ENCODE data around the gene SLC6A20.

Gene SLC6A20

DNA sequence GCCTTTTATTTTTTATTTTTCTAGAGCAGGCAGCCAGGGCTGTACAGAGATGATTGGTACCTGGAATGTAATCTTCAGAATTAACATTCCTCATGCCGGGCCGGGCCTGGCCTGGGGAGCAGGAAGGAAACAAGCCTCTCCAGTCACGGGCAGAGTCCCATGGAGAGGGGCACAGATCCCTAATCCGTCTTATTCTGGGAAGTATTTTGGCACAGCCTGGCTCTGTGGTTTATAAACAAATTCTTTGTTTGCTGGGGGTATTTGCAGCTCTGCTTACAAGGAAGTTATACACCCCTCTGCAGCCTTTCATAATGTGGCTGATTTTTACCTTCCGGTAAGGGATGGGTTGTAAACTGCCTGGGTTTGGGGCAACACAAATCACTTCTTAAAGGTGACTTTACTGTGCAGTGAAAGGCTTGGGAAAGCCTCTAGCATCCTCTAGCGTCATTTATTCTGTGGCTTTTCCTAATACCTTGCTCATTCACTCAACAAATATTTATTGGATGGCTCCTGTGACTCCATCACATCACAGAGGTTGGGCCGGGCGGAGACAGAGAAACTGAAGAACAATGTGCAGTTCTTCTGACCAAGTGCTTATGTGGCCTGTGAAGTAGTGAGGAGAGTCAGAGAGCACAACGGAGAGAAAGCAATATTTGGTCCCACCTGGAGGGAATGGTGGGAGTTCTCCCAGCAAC, 2.7 kb downstream of the SLC6A20 start:
- no peak overlapping the region for H2AFZ ChIP-seq (ENCODE audit: low read length)
- no peak overlapping the region for H4K91ac ChIP-seq (ENCODE audit: low read depth, low read length, poor library complexity)
- H2BK5ac ChIP-seq (ENCODE audit: low read length) = no peak overlapping the region
- no peak overlapping the region for H3K4ac ChIP-seq (ENCODE audit: low read length)
- no peak overlapping the region for H3K23ac ChIP-seq (ENCODE audit: low read depth, low read length, poor library complexity)
- no peak for DNase-seq (ENCODE audit: low spot score)
- H3K79me1 ChIP-seq (ENCODE audit: low read depth, low read length) = no peaks in the 10 kb centered on the region
- H2BK120ac ChIP-seq (ENCODE audit: low read depth, low read length) = no peak overlapping the region
- H4K8ac ChIP-seq (ENCODE audit: low read depth, low read length) = no peak overlapping the region
- H2AK5ac ChIP-seq (ENCODE audit: low read depth, low read length) = no peak overlapping the region
- no peak overlapping the region for H3K4me3 ChIP-seq (ENCODE audit: low read length in 2 of 2)
- peaks cover 11 to 84% (median 32%) of the 10 kb centered on the region in 3 experiments for H3K27me3 ChIP-seq (ENCODE audit: control insufficient read depth in 3 of 3, insufficient read depth in 3 of 3, low read depth in 1 of 3, low read length in 3 of 3)
- peaks cover 0 to 4% of the 10 kb centered on the region in 2 donors for H3K9me3 ChIP-seq (replicated peaks in 1 of 2; ENCODE audit: control insufficient read depth in 2 of 2, insufficient read depth in 1 of 2, low read depth in 1 of 2, low read length in 2 of 2)
- H3K36me3 ChIP-seq (replicated peaks in 1 of 2; ENCODE audit: control insufficient read depth in 2 of 2, insufficient read depth in 2 of 2, low read length in 2 of 2) = no peaks in the 10 kb centered on the region
- no peak overlapping the region for H3K14ac ChIP-seq (ENCODE audit: low read length)
- no peak overlapping the region for H3K9ac ChIP-seq (ENCODE audit: low read depth, low read length, poor library complexity)
- H3K4me2 ChIP-seq (ENCODE audit: insufficient read depth, low read length, poor library complexity, severe bottlenecking) = no peak overlapping the region
- H3K18ac ChIP-seq (ENCODE audit: low read length) = no peak overlapping the region
- no peak overlapping the region for H2BK12ac ChIP-seq (ENCODE audit: low read length)
- no peak overlapping the region for H2BK15ac ChIP-seq (ENCODE audit: low read length)
- WGBS, 2 donors (ENCODE audit: extremely low coverage in 2 of 2, insufficient read length in 2 of 2, insufficient replicate concordance in 1 of 2) = no CpG with 5 or more reads among the region's 9 CpGs
- H3K27ac ChIP-seq (replicated peaks; ENCODE audit: low read length) = no peak overlapping the region
- H3K4me1 ChIP-seq (ENCODE audit: control insufficient read depth in 2 of 2, insufficient read depth in 1 of 2, low read depth in 1 of 2, low read length in 2 of 2) = peaks cover 0 to 5% of the 10 kb centered on the region in 2 donors

DNA sequence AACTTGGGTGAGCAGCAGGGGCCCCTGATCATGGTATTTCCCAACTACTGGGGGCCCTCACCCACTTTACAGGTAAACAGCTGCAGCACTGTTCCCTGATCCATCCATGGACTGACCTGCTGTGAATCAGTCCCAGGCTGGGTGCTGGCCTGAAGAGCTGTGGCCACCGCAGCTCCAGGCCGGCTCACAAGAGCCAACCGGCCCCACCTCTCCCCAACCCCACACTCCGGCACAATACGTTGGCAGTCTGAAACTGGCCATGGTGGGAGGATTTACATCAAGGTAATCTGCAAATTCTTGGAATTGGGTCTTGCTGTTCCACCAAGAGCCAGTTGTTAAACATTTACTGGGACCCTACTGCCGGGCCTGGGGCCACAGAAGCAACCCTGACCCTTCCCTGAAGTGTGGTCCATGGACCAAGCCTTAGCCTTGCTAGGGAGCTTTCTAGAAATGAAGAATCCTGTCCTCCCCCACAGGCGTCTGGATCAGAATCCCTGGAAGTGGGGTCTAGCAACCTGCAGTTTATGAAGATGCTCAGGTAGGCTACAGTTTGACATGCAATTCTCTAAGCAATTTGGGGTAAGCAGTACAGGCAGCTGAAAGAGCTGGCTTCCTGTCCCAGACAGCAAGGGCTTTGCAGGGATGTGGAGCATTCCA, 3.7 kb downstream of the SLC6A20 start:
- Histone ChIP-seq H2BK120ac (ENCODE audit: low read depth, low read length) (no peak overlapping the region), H3K4me1 (ENCODE audit: control insufficient read depth in 2 of 2, insufficient read depth in 1 of 2, low read depth in 1 of 2, low read length in 2 of 2) (peaks cover 0 to 5% of the 10 kb centered on the region in 2 donors), H2BK15ac (ENCODE audit: low read length) (no peak overlapping the region), H4K8ac (ENCODE audit: low read depth, low read length) (no peak overlapping the region), H3K4ac (ENCODE audit: low read length) (no peak overlapping the region), H3K36me3 (replicated peaks in 1 of 2; ENCODE audit: control insufficient read depth in 2 of 2, insufficient read depth in 2 of 2, low read length in 2 of 2) (no peaks in the 10 kb centered on the region), H3K18ac (ENCODE audit: low read length) (no peak overlapping the region), H3K27me3 (ENCODE audit: control insufficient read depth in 3 of 3, insufficient read depth in 3 of 3, low read depth in 1 of 3, low read length in 3 of 3) (peaks cover 11 to 77% (median 28%) of the 10 kb centered on the region in 3 experiments), H2BK5ac (ENCODE audit: low read length) (no peak overlapping the region), H2AFZ (ENCODE audit: low read length) (no peak overlapping the region), H3K4me3 (ENCODE audit: low read length in 2 of 2) (no peak overlapping the region), H3K9me3 (replicated peaks in 1 of 2; ENCODE audit: control insufficient read depth in 2 of 2, insufficient read depth in 1 of 2, low read depth in 1 of 2, low read length in 2 of 2) (peaks cover 0 to 4% of the 10 kb centered on the region in 2 donors), H3K4me2 (ENCODE audit: insufficient read depth, low read length, poor library complexity, severe bottlenecking) (no peak overlapping the region), H2AK5ac (ENCODE audit: low read depth, low read length) (no peak overlapping the region), H3K79me1 (ENCODE audit: low read depth, low read length) (no peaks in the 10 kb centered on the region), H3K27ac (replicated peaks; ENCODE audit: low read length) (no peak overlapping the region), H4K91ac (ENCODE audit: low read depth, low read length, poor library complexity) (no peak overlapping the region), H3K23ac (ENCODE audit: low read depth, low read length, poor library complexity) (no peak overlapping the region), H2BK12ac (ENCODE audit: low read length) (no peak overlapping the region), H3K9ac (ENCODE audit: low read depth, low read length, poor library complexity) (no peak overlapping the region), H3K14ac (ENCODE audit: low read length) (no peak overlapping the region)
- no CpG with 5 or more reads among the region's 7 CpGs for WGBS, 2 donors (ENCODE audit: extremely low coverage in 2 of 2, insufficient read length in 2 of 2, insufficient replicate concordance in 1 of 2)
- DNase-seq (ENCODE audit: low spot score) = no peak

DNA sequence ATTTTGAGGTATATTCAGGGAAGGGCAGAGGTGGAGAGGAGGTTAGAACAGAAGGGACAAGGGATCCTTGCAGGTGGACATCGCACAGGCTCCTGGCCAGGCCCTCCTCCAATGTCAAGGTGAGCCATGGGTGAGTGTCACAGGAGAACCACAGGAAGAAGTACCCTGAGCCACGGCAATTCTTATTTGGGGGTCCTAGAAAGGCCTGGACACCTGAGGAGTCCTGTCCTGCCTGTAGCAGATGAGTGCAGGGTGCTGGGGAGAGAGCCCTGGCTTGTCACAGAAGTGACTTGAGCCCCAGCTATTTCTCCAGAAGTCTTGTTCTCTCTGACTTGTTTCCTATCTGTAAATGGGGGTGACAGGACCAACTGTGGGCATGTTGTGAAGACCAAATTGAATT, 4.3 kb downstream of the SLC6A20 start:
- Histone ChIP-seq H3K4me3 (ENCODE audit: low read length in 2 of 2) (no peak overlapping the region), H3K14ac (ENCODE audit: low read length) (no peak overlapping the region), H2BK15ac (ENCODE audit: low read length) (no peak overlapping the region), H2AK5ac (ENCODE audit: low read depth, low read length) (no peak overlapping the region), H3K18ac (ENCODE audit: low read length) (no peak overlapping the region), H3K36me3 (replicated peaks in 1 of 2; ENCODE audit: control insufficient read depth in 2 of 2, insufficient read depth in 2 of 2, low read length in 2 of 2) (no peaks in the 10 kb centered on the region), H3K4me2 (ENCODE audit: insufficient read depth, low read length, poor library complexity, severe bottlenecking) (no peak overlapping the region), H3K4ac (ENCODE audit: low read length) (no peak overlapping the region), H2BK120ac (ENCODE audit: low read depth, low read length) (no peak overlapping the region), H4K8ac (ENCODE audit: low read depth, low read length) (no peak overlapping the region), H2BK5ac (ENCODE audit: low read length) (no peak overlapping the region), H3K27me3 (ENCODE audit: control insufficient read depth in 3 of 3, insufficient read depth in 3 of 3, low read depth in 1 of 3, low read length in 3 of 3) (peaks cover 8 to 73% (median 23%) of the 10 kb centered on the region in 3 experiments), H3K79me1 (ENCODE audit: low read depth, low read length) (no peaks in the 10 kb centered on the region), H4K91ac (ENCODE audit: low read depth, low read length, poor library complexity) (no peak overlapping the region), H2BK12ac (ENCODE audit: low read length) (no peak overlapping the region), H3K4me1 (ENCODE audit: control insufficient read depth in 2 of 2, insufficient read depth in 1 of 2, low read depth in 1 of 2, low read length in 2 of 2) (peaks cover 0 to 5% of the 10 kb centered on the region in 2 donors), H3K23ac (ENCODE audit: low read depth, low read length, poor library complexity) (no peak overlapping the region), H2AFZ (ENCODE audit: low read length) (no peak overlapping the region), H3K27ac (replicated peaks; ENCODE audit: low read length) (no peak overlapping the region), H3K9ac (ENCODE audit: low read depth, low read length, poor library complexity) (no peak overlapping the region), H3K9me3 (replicated peaks in 1 of 2; ENCODE audit: control insufficient read depth in 2 of 2, insufficient read depth in 1 of 2, low read depth in 1 of 2, low read length in 2 of 2) (peaks cover 0 to 4% of the 10 kb centered on the region in 2 donors)
- no peak for DNase-seq (ENCODE audit: low spot score)
- no CpG with 5 or more reads among the region's 2 CpGs for WGBS, 2 donors (ENCODE audit: extremely low coverage in 2 of 2, insufficient read length in 2 of 2, insufficient replicate concordance in 1 of 2)

DNA sequence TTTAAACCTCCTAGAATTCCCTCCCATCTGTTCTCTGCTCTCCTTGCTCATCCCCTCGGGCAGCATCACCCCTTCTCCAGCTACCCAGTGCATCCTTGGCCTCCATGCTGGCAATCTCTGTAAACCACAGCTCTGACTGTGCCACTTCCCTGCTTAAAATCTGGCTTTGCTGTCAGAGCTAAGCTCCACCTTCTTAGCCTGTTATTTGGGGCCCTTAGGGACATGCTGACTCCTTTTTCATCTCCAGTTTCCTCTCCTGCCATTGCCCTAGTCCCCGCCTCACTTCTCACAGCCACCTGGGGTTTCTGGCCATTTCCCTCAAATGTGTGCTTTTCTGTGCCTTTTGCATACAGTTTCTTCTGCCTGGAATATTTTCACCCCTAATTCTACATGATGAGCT, 5.7 kb downstream of the SLC6A20 start:
- Histone ChIP-seq H3K4me1 (ENCODE audit: control insufficient read depth in 2 of 2, insufficient read depth in 1 of 2, low read depth in 1 of 2, low read length in 2 of 2) (no peaks in the 10 kb centered on the region), H3K36me3 (replicated peaks in 1 of 2; ENCODE audit: control insufficient read depth in 2 of 2, insufficient read depth in 2 of 2, low read length in 2 of 2) (no peaks in the 10 kb centered on the region), H3K27me3 (ENCODE audit: control insufficient read depth in 3 of 3, insufficient read depth in 3 of 3, low read depth in 1 of 3, low read length in 3 of 3) (peaks cover 0 to 61% (median 9%) of the 10 kb centered on the region in 3 experiments), H3K4ac (ENCODE audit: low read length) (no peak overlapping the region), H2AFZ (ENCODE audit: low read length) (no peak overlapping the region), H2BK15ac (ENCODE audit: low read length) (no peak overlapping the region), H3K4me2 (ENCODE audit: insufficient read depth, low read length, poor library complexity, severe bottlenecking) (no peak overlapping the region), H3K14ac (ENCODE audit: low read length) (no peak overlapping the region), H3K18ac (ENCODE audit: low read length) (no peak overlapping the region), H3K27ac (replicated peaks; ENCODE audit: low read length) (no peak overlapping the region), H2AK5ac (ENCODE audit: low read depth, low read length) (no peak overlapping the region), H3K4me3 (ENCODE audit: low read length in 2 of 2) (no peak overlapping the region), H3K79me1 (ENCODE audit: low read depth, low read length) (no peaks in the 10 kb centered on the region), H4K8ac (ENCODE audit: low read depth, low read length) (no peak overlapping the region), H2BK12ac (ENCODE audit: low read length) (no peak overlapping the region), H3K23ac (ENCODE audit: low read depth, low read length, poor library complexity) (no peak overlapping the region), H2BK120ac (ENCODE audit: low read depth, low read length) (no peak overlapping the region), H3K9me3 (replicated peaks in 1 of 2; ENCODE audit: control insufficient read depth in 2 of 2, insufficient read depth in 1 of 2, low read depth in 1 of 2, low read length in 2 of 2) (peaks cover 0 to 4% of the 10 kb centered on the region in 2 donors), H4K91ac (ENCODE audit: low read depth, low read length, poor library complexity) (no peak overlapping the region), H2BK5ac (ENCODE audit: low read length) (no peak overlapping the region), H3K9ac (ENCODE audit: low read depth, low read length, poor library complexity) (no peak overlapping the region)
- no CpG with 5 or more reads among the region's 2 CpGs for WGBS, 2 donors (ENCODE audit: extremely low coverage in 2 of 2, insufficient read length in 2 of 2, insufficient replicate concordance in 1 of 2)
- no peak for DNase-seq (ENCODE audit: low spot score)
